OCI-LY3 (cell line): Measurements from ENCODE around the gene LAMA3.

Experiments used
- EZH2phosphoT487 ChIP-seq: fragments of 200-600 bp; shearing (Covaris generic); IDR thresholded peaks from 2 replicates; pipeline ENCODE4 v1.6.1; 2018; ENCODE audit warnings: antibody characterized with exemption, mixed run types, low read depth
- TF ChIP-seq, protein P1 (sequence below): fragments of 200-600, 300-600 bp; sonication (generic); IDR thresholded peaks from 2 replicates; pipeline ENCODE4 v1.5.1; 2014; ENCODE audit warnings: antibody characterized with exemption, low read length, low read depth

DNA sequence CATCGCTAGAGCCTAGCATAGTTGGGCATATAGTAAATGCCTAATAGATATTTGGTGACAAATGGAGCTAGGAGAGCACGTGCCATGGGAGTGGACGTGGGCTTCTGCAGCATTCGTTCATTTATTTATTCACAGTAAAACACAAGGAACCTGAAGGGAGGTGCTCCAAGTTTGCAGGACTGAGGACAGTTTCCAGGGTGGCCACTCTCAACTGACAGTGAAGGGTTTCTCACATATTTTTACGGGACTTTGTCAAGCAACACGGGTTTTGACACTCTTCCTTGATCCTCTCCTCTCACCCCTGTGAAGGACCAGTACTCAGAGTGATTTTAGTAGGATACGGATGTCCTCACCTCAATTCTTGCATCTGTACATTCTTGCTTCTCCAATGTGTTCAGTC lies 190.3 kb downstream of the LAMA3 start:
- TF ChIP-seq, protein P1, sequence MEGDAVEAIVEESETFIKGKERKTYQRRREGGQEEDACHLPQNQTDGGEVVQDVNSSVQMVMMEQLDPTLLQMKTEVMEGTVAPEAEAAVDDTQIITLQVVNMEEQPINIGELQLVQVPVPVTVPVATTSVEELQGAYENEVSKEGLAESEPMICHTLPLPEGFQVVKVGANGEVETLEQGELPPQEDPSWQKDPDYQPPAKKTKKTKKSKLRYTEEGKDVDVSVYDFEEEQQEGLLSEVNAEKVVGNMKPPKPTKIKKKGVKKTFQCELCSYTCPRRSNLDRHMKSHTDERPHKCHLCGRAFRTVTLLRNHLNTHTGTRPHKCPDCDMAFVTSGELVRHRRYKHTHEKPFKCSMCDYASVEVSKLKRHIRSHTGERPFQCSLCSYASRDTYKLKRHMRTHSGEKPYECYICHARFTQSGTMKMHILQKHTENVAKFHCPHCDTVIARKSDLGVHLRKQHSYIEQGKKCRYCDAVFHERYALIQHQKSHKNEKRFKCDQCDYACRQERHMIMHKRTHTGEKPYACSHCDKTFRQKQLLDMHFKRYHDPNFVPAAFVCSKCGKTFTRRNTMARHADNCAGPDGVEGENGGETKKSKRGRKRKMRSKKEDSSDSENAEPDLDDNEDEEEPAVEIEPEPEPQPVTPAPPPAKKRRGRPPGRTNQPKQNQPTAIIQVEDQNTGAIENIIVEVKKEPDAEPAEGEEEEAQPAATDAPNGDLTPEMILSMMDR = no peak
- no peak for TF ChIP-seq EZH2phosphoT487
